CD4-positive, alpha-beta T cell treated with Interleukin-6 for 4 hours (primary cell): ENCODE measurements around the gene RPGRIP1L.
"Not testable (repeated sequence)": the region's sequence is repeated elsewhere in the genome, so short reads cannot be mapped to it uniquely, and the experiment has no call there.

Experiments
- DNase-seq: peaks from one replicate; pipeline ENCODE4 v3.0.0-alpha.2; 2020; ENCODE audit warnings: mixed read lengths

The RPGRIP1L gene

GRCh38 chr16:53711390-53711789, 7.7 kb upstream of the RPGRIP1L start:
- DNase-seq: no peak

- DNase-seq: no peak
Observed at GRCh38 chr16:53708490-53708889, 4.8 kb upstream of the RPGRIP1L start.

- DNase-seq: no peak
Observed at GRCh38 chr16:53707671-53708070, 4.0 kb upstream of the RPGRIP1L start.

- DNase-seq: no peak
Observed at GRCh38 chr16:53704445-53704813, 770 bp upstream of the RPGRIP1L start.

GRCh38 chr16:53698271-53698670, 5.4 kb downstream of the RPGRIP1L start:
- not testable (repeated sequence) for DNase-seq

GRCh38 chr16:53695070-53695469, 8.6 kb downstream of the RPGRIP1L start:
- no peak for DNase-seq

- no peak for DNase-seq
Observed at GRCh38 chr16:53693320-53693719, 10.3 kb downstream of the RPGRIP1L start.

GRCh38 chr16:53692146-53692545, 11.5 kb downstream of the RPGRIP1L start:
- DNase-seq: no peak

GRCh38 chr16:53690771-53691170, 12.9 kb downstream of the RPGRIP1L start:
- DNase-seq: no peak

GRCh38 chr16:53689636-53690035, 14.0 kb downstream of the RPGRIP1L start:
- DNase-seq: no peak

- no peak for DNase-seq
Observed at GRCh38 chr16:53686710-53687109, 16.9 kb downstream of the RPGRIP1L start.

GRCh38 chr16:53685334-53685733, 18.3 kb downstream of the RPGRIP1L start:
- DNase-seq: not testable (repeated sequence)

- no peak for DNase-seq
Observed at GRCh38 chr16:53681354-53681753, 22.3 kb downstream of the RPGRIP1L start.

- DNase-seq: no peak
Observed at GRCh38 chr16:53680756-53681155, 22.9 kb downstream of the RPGRIP1L start.

- DNase-seq: no peak
Observed at GRCh38 chr16:53678756-53679343, 24.8 kb downstream of the RPGRIP1L start.

- no peak for DNase-seq
Observed at GRCh38 chr16:53678155-53678554, 25.5 kb downstream of the RPGRIP1L start.

GRCh38 chr16:53673189-53673588, 30.5 kb downstream of the RPGRIP1L start:
- no peak for DNase-seq

GRCh38 chr16:53672461-53672860, 31.2 kb downstream of the RPGRIP1L start:
- no peak for DNase-seq

- DNase-seq: no peak
Observed at GRCh38 chr16:53668869-53669268, 34.8 kb downstream of the RPGRIP1L start.

GRCh38 chr16:53666786-53667415, 36.8 kb downstream of the RPGRIP1L start:
- DNase-seq: no peak

GRCh38 chr16:53664724-53665345, 38.8 kb downstream of the RPGRIP1L start:
- DNase-seq: no peak

- no peak for DNase-seq
Observed at GRCh38 chr16:53662072-53662471, 41.6 kb downstream of the RPGRIP1L start.

- DNase-seq: no peak
Observed at GRCh38 chr16:53654946-53655345, 48.7 kb downstream of the RPGRIP1L start.

GRCh38 chr16:53651357-53651756, 52.3 kb downstream of the RPGRIP1L start:
- no peak for DNase-seq

- DNase-seq: no peak
Observed at GRCh38 chr16:53646506-53646905, 57.2 kb downstream of the RPGRIP1L start.
